Transverse colon (tissue), 4 donors: Measurements from ENCODE around the gene ATAD1.

ENCODE experiments used
- EP300 ChIP-seq: sonication (generic); formaldehyde crosslinking; IDR thresholded peaks from one replicate; pipeline ENCODE4 v1.6.1; 2017; ENCODE audit warnings: antibody characterized with exemption, low read depth
- POLR2AphosphoS5 ChIP-seq, 3 donors: sonication (generic); formaldehyde crosslinking; IDR thresholded peaks; one replicate each; pipeline ENCODE4 v1.6.1; 2016; ENCODE audit warnings: antibody characterized with exemption in 3 of 3
- TF ChIP-seq, protein P1 (sequence below), 5 experiments: fragments of 200-600 bp in 3 of 5; fragments of 450-650 bp in 2 of 5; sonication (generic) in 3 of 5; IDR thresholded peaks; 1 replicate in 2 of 5; 2 replicates in 3 of 5; pipeline ENCODE4 v1.5.1; 2016 to 2017; ENCODE audit warnings: antibody characterized with exemption in 5 of 5, inconsistent platforms in 3 of 5, mild to moderate bottlenecking in 2 of 5, moderate library complexity in 1 of 5

DNA sequence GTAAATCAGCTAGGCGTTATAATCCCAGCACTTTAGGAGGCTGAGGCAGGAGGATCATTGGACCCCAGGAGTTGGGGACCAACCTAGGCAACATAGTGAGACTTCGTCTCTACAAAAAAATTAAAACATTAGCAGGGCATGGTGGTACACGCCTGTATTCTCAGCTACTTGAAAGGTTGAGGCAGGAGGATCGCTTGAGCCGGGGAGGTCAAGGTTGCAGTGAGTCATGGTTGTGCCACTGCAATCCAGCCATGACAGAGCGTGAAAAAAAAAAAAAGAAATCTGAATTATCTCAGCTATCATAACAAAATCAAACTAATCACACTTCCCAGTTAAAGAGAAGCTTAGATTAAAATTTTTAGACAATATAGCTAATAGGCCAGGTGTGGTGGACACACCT, 35.3 kb downstream of the ATAD1 start:
- TF ChIP-seq EP300 (no peak), POLR2AphosphoS5 (IDR thresholded peaks at IDR 0.05) (no peak)
- TF ChIP-seq, protein P1, sequence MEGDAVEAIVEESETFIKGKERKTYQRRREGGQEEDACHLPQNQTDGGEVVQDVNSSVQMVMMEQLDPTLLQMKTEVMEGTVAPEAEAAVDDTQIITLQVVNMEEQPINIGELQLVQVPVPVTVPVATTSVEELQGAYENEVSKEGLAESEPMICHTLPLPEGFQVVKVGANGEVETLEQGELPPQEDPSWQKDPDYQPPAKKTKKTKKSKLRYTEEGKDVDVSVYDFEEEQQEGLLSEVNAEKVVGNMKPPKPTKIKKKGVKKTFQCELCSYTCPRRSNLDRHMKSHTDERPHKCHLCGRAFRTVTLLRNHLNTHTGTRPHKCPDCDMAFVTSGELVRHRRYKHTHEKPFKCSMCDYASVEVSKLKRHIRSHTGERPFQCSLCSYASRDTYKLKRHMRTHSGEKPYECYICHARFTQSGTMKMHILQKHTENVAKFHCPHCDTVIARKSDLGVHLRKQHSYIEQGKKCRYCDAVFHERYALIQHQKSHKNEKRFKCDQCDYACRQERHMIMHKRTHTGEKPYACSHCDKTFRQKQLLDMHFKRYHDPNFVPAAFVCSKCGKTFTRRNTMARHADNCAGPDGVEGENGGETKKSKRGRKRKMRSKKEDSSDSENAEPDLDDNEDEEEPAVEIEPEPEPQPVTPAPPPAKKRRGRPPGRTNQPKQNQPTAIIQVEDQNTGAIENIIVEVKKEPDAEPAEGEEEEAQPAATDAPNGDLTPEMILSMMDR (IDR thresholded peaks at IDR 0.05): no peak
